ENCODE data around the gene ANGPT4. TPM values are rescaled to one million over a fixed set of nuclear protein-coding genes. Genes with fewer than 3 reads are reported as not detected.

Gene ANGPT4
- total and polyA plus RNA-seq, 8 donors = 0.03 to 0.34 (median 0.18) TPM; not detected in 4

DNA sequence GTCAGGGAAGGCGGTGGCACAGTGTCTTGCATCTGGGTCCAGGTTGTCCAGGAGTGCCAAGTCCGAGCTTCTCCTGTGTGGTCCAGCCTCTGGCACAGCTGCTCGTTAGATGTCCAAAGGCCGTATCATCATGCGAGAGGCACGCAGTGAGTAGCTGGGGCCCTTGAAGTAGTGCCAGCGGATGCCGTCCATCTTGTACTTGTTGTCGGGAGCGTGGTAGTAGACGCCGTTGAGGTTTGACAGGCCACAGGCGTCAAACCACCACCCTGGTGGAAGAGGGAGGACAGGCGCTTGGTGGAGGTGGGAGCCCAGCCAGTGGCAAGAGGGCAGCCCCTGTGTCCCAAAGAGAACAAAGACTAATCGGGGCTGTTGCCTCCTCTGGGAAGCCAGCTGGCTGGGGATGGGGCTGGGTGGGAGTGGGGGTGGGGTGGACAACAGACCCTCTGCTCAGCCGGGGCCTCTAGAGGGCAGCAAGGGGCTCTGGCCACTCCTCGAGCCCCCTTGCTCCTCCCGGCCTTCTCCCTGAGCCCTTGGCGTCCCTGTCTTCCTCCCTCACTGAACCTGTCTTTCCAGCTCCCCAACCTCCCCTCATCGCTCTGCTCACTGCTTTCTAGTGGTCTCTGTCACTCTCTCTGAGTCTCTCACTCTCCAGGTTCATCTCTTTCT is 43.1 kb downstream of the ANGPT4 start:
- no peak overlapping the region for H3K4me3 ChIP-seq
- FAIRE-seq = no peak
- no peak for ATAC-seq
- DNase-seq = no peak
- H3K4me1 ChIP-seq = no peaks in the 10 kb centered on the region
- intact Hi-C loops (cut with DNase I) = no loop called here
- TF ChIP-seq, protein P1, sequence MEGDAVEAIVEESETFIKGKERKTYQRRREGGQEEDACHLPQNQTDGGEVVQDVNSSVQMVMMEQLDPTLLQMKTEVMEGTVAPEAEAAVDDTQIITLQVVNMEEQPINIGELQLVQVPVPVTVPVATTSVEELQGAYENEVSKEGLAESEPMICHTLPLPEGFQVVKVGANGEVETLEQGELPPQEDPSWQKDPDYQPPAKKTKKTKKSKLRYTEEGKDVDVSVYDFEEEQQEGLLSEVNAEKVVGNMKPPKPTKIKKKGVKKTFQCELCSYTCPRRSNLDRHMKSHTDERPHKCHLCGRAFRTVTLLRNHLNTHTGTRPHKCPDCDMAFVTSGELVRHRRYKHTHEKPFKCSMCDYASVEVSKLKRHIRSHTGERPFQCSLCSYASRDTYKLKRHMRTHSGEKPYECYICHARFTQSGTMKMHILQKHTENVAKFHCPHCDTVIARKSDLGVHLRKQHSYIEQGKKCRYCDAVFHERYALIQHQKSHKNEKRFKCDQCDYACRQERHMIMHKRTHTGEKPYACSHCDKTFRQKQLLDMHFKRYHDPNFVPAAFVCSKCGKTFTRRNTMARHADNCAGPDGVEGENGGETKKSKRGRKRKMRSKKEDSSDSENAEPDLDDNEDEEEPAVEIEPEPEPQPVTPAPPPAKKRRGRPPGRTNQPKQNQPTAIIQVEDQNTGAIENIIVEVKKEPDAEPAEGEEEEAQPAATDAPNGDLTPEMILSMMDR (IDR thresholded peaks at IDR 0.05) = no peak
- no peaks in the 10 kb centered on the region for H3K36me3 ChIP-seq
- H3K27ac ChIP-seq = no peak overlapping the region
- WGBS, 2 donors = 58 to 61% methylated on average over 19 to 20 of the region's 20 CpGs
- H3K27me3 ChIP-seq = no peaks in the 10 kb centered on the region
- H3K9me3 ChIP-seq = no peaks in the 10 kb centered on the region

DNA sequence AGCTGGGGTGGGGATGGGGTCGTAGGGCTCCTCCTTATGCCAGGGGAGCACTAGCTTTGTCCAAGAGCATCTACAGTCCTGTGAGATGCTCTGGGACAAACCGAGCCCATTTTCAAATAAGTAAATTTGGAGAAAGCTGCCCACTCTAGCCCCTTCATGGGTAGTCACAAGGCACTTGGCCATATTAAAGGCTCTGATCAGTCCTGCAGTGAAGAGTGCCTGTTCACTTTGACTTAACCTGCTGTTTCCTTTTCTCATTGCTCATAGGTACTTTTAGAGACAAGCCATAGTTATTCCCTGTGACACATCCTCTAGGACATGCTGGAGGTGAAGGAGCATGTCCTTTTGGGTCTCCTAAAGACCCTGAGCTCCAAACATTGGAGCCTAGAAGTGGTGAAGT is 44.2 kb downstream of the ANGPT4 start:
- TF ChIP-seq, protein P1 (IDR thresholded peaks at IDR 0.05) = no peak
- no peak for DNase-seq

DNA sequence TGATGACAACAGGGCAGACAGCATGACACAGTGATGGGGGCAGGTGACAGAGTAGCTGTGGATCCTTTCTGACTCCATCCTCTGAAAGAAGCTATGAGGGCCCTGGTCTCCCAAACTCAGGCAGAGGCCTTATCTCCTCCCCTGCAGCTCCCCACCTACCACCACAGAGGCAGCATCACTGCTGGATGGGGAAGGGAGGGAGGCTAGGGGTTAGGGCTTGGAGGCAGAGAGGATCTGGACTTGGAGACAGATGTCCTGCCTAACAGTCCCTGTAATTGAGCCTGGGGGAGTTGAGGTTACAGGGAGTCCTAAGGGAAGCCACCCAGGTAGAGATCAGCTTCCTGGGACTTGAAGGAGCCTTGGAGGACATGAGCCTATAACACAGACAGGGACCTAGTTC is 44.7 kb downstream of the ANGPT4 start:
- no peaks in the 10 kb centered on the region for H3K36me3 ChIP-seq
- intact Hi-C loops (cut with DNase I) = no loop called here
- no peaks in the 10 kb centered on the region for H3K4me1 ChIP-seq
- TF ChIP-seq, protein P1 (IDR thresholded peaks at IDR 0.05) = no peak
- H3K27ac ChIP-seq = no peak overlapping the region
- no peak for ATAC-seq
- H3K4me3 ChIP-seq = no peak overlapping the region
- no peaks in the 10 kb centered on the region for H3K9me3 ChIP-seq
- H3K27me3 ChIP-seq = no peaks in the 10 kb centered on the region
- DNase-seq = no peak
- FAIRE-seq = no peak

More for the DNA sequence above, 44.2 kb downstream of the ANGPT4 start:
- Histone ChIP-seq H3K4me3 (no peak overlapping the region), H3K27me3 (no peaks in the 10 kb centered on the region), H3K9me3 (no peaks in the 10 kb centered on the region), H3K4me1 (no peaks in the 10 kb centered on the region), H3K36me3 (no peaks in the 10 kb centered on the region), H3K27ac (no peak overlapping the region)
- intact Hi-C loops (cut with DNase I) = no loop called here
- WGBS, 2 donors = 51 to 62% methylated on average over 2 of the region's 2 CpGs
- FAIRE-seq (no peak), ATAC-seq (no peak)

DNA sequence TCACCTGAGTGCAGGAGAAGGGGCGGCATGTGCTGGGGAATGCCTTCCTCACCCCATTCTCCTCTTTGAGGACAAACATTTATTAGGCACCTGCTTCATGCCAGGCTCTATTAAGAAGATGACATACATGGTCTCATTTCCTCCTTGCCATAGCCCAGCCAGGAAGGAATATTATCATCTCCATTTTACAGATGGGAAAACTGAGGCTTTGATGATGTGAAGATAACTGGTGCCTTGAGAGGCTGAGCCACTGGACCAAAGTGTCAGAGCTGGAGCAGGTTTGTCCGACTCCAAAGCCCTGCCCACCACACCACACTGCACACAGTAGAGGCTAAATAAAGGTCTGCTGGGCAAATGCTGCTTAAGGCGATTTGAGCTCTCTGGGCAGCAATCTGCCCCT is 45.4 kb downstream of the ANGPT4 start:
- ATAC-seq (no peak), DNase-seq (no peak), FAIRE-seq (no peak)
- H3K4me1 ChIP-seq = no peaks in the 10 kb centered on the region
- intact Hi-C loops (cut with DNase I) = no loop called here
- no peaks in the 10 kb centered on the region for H3K36me3 ChIP-seq
- TF ChIP-seq, protein P1 (IDR thresholded peaks at IDR 0.05) = no peak
- no peak overlapping the region for H3K27ac ChIP-seq
- WGBS, 2 donors = 66 to 83% methylated on average over 3 of the region's 3 CpGs
- H3K4me3 ChIP-seq = no peak overlapping the region
- no peaks in the 10 kb centered on the region for H3K9me3 ChIP-seq
- H3K27me3 ChIP-seq = no peaks in the 10 kb centered on the region

DNA sequence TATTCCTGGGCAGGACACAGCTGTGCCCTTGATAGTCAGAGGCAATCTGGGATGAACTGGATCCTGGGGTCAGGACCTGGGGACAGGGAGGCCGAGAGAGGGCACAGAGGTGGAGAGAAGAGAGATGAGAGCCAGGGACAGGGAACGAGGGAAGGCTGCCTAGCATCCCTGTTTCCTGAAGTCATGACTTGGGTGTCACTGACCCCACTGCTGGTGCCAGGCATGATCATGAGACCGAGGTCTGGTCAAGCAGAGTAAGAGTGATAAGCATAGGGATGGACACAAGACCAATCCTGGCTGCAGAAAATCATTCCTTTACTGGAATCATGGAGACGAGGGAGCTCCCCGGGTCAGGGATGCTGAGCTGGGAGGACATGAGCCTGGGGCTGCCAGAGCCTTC is 46.5 kb downstream of the ANGPT4 start:
- Histone ChIP-seq H3K27me3 (no peaks in the 10 kb centered on the region), H3K9me3 (no peaks in the 10 kb centered on the region), H3K4me3 (no peak overlapping the region), H3K36me3 (no peaks in the 10 kb centered on the region), H3K4me1 (no peaks in the 10 kb centered on the region), H3K27ac (no peak overlapping the region)
- DNase-seq (no peak), FAIRE-seq (no peak), ATAC-seq (no peak)
- WGBS, 2 donors = 41 to 75% methylated on average over 5 of the region's 5 CpGs
- TF ChIP-seq, protein P1 (IDR thresholded peaks at IDR 0.05) = no peak
- intact Hi-C loops (cut with DNase I) = no loop called here

All from pancreas (tissue), 10 donors.